IMR-90 (cell line): ENCODE results near the gene TIPRL.

Experiments used
- CTCF ChIP-seq: conservative IDR thresholded peaks from 2 replicates; pipeline ENCODE4 v1.5.1; 2012; ENCODE audit warnings: mild to moderate bottlenecking, low read depth, low read length, improper control_type of control experiment
- POLR2A ChIP-seq: IDR thresholded peaks from 2 replicates; pipeline ENCODE4 v1.6.1; 2012; ENCODE audit warnings: mild to moderate bottlenecking, low read depth, low read length
- RFX5 ChIP-seq: IDR thresholded peaks from 2 replicates; pipeline ENCODE4 v1.8.0; 2012; ENCODE audit warnings: low read depth, mild to moderate bottlenecking, low read length, moderate library complexity

GRCh38 chr1:168229893-168230292 is 51.1 kb downstream of the TIPRL start:
- no peak for TF ChIP-seq CTCF
- TF ChIP-seq POLR2A, result no peak
- no peak for TF ChIP-seq RFX5
